PC-3 (cell line): ENCODE results near the gene GPRC5D. TPM values are rescaled to one million over a fixed set of nuclear protein-coding genes. Genes with fewer than 3 reads are reported as not detected.

ENCODE experiments used
- ATAC-seq: fragments of 200-7000 bp; cut with Tn5 transposase; 2 replicates; pipeline ENCODE4 v1.9.1; 2020; ENCODE audit warnings: mild to moderate bottlenecking, moderate library complexity
- BruUV-seq: library from RNA; stranded (reverse); fragments of 400-500 nt; replicated peaks from 2 replicates; lab custom pipeline; 2021; lab: Mats Ljungman, UMichigan
- CTCF ChIA-PET: fragments of 300-600 bp; sonication (Branson Sonifier 250); formaldehyde crosslinking; loops from one replicate; lab custom pipeline; 2022; ENCODE audit warnings: antibody characterized with exemption; lab: Charles Lee
- POLR2A ChIA-PET: fragments of 300-600 bp; sonication (Branson Sonifier 250); formaldehyde crosslinking; loops from one replicate; lab custom pipeline; 2022; ENCODE audit warnings: antibody characterized with exemption; ENCODE audit not compliant: unreplicated experiment; lab: Charles Lee
- DNase-seq: peaks from one replicate; pipeline ENCODE4 v3.0.0-alpha.2; 2015
- H2AFZ ChIP-seq: fragments of 300-600 bp; sonication (generic); 2 replicates; pipeline ENCODE4 v1.6.0; 2016; ENCODE audit warnings: antibody characterized with exemption, low read length
- H3F3A ChIP-seq: fragments of 300-600 bp; sonication (generic); one replicate; pipeline ENCODE4 v1.6.0; 2017; ENCODE audit warnings: antibody characterized with exemption, low read length, control low read depth, mild to moderate bottlenecking; ENCODE audit not compliant: unreplicated experiment
- H3K27ac ChIP-seq: fragments of 300-600 bp; sonication (generic); 2 replicates; pipeline ENCODE4 v1.5.1; 2016; ENCODE audit warnings: mild to moderate bottlenecking, low read length
- H3K27me3 ChIP-seq: fragments of 300-600 bp; sonication (generic); 2 replicates; pipeline ENCODE4 v1.6.1; 2016; ENCODE audit warnings: low read length, mixed read lengths
- H3K36me3 ChIP-seq: fragments of 300-600 bp; sonication (generic); 2 replicates; pipeline ENCODE4 v1.6.1; 2016; ENCODE audit warnings: low read depth, mixed run types, low read length, mixed read lengths
- H3K4me1 ChIP-seq: fragments of 300-600 bp; sonication (generic); 2 replicates; pipeline ENCODE4 v1.5.1; 2016; ENCODE audit warnings: low read length; ENCODE audit not compliant: insufficient read depth
- H3K4me2 ChIP-seq: fragments of 300-600 bp; sonication (generic); 2 replicates; pipeline ENCODE4 v1.6.0; 2016; ENCODE audit warnings: low read length
- H3K4me3 ChIP-seq: fragments of 300-600 bp; sonication (generic); 2 replicates; pipeline ENCODE4 v1.5.1; 2016; ENCODE audit warnings: mild to moderate bottlenecking, low read length, mixed read lengths
- H3K79me2 ChIP-seq: fragments of 300-600 bp; sonication (generic); 2 replicates; pipeline ENCODE4 v1.6.1; 2017; ENCODE audit warnings: low read length, mixed read lengths
- H3K9ac ChIP-seq: fragments of 300-600 bp; sonication (generic); 2 replicates; pipeline ENCODE4 v1.6.0; 2016; ENCODE audit warnings: mild to moderate bottlenecking, low read length
- H3K9me2 ChIP-seq: fragments of 300-600 bp; sonication (generic); replicated peaks from 2 replicates; pipeline ENCODE4 v1.6.1; 2016; ENCODE audit warnings: mixed run types, low read length, mixed read lengths
- H3K9me3 ChIP-seq: fragments of 300-600 bp; sonication (generic); 2 replicates; pipeline ENCODE4 v1.6.1; 2016; ENCODE audit warnings: low read length, mixed read lengths
- H4K20me1 ChIP-seq: fragments of 300-600 bp; sonication (generic); 2 replicates; pipeline ENCODE4 v1.6.1; 2016; ENCODE audit warnings: low read length, mixed read lengths
- EZH2 ChIP-seq: fragments of 300-600 bp; sonication (generic); IDR thresholded peaks from one replicate; pipeline ENCODE4 v1.6.1; 2017; ENCODE audit warnings: antibody characterized with exemption, mild to moderate bottlenecking, low read length; ENCODE audit not compliant: unreplicated experiment
- EZH2phosphoT487 ChIP-seq: fragments of 300-600 bp; sonication (generic); IDR thresholded peaks from 2 replicates; pipeline ENCODE4 v1.6.1; 2018; ENCODE audit warnings: mild to moderate bottlenecking, antibody characterized with exemption, low read length, borderline replicate concordance
- intact Hi-C: fragments of 100-400 bp; cut with micrococcal nuclease; formaldehyde crosslinking; loops from 2 replicates; pipeline ENCODE4 v1.9.0; 2023
- total RNA-seq: library from RNA; depleted of rRNA; stranded (reverse); fragments of >200 nt; gene quantifications from 2 replicates; pipeline ENCODE4 v1.2.3, GENCODE V29; 2014
- TF ChIP-seq, protein P1 (sequence below): fragments of 300-600 bp; sonication (generic); conservative IDR thresholded peaks from 2 replicates; pipeline ENCODE4 v1.5.1; 2017; ENCODE audit warnings: antibody characterized with exemption, low read depth, mild to moderate bottlenecking, low read length

Gene GPRC5D
- total RNA-seq, 1 experiment from 2014 or later, result not detected

- POLR2A ChIA-PET, result interaction anchor here (0.6 to 0.7 kb wide), 2 partner anchors 182 to 258 kb away, joined by 3 read pairs; no protein-coding TSS in a partner anchor
- CTCF ChIA-PET, result interaction anchor here (0.7 to 1.0 kb wide), 3 partner anchors 48 to 226 kb away, joined by 3 to 14 read pairs (median 4); no protein-coding TSS in a partner anchor
- no peaks in the 10 kb centered on the region for H3K27me3 ChIP-seq
- no peak overlapping the region for H3K9ac ChIP-seq
- H3K4me2 ChIP-seq, result no peak overlapping the region
- H3K79me2 ChIP-seq, result no peaks in the 10 kb centered on the region
- peaks cover 18% of the 10 kb centered on the region for H3K36me3 ChIP-seq
- BruUV-seq, result no TSS peak
- H2AFZ ChIP-seq, result no peak overlapping the region
- peak; percentile 87 for ATAC-seq
- no peaks in the 10 kb centered on the region for H3K9me2 ChIP-seq
- peak; percentile 47 for DNase-seq
- no peak overlapping the region for H3K27ac ChIP-seq
- H4K20me1 ChIP-seq, result no peaks in the 10 kb centered on the region
- no peaks in the 10 kb centered on the region for H3K4me1 ChIP-seq
- intact Hi-C loops, result loop anchor here (10.0 kb wide), 1 partner anchor 229 kb away; no protein-coding TSS in a partner anchor
- no peak for TF ChIP-seq EZH2phosphoT487
- no peak for TF ChIP-seq EZH2
- TF ChIP-seq, protein P1, sequence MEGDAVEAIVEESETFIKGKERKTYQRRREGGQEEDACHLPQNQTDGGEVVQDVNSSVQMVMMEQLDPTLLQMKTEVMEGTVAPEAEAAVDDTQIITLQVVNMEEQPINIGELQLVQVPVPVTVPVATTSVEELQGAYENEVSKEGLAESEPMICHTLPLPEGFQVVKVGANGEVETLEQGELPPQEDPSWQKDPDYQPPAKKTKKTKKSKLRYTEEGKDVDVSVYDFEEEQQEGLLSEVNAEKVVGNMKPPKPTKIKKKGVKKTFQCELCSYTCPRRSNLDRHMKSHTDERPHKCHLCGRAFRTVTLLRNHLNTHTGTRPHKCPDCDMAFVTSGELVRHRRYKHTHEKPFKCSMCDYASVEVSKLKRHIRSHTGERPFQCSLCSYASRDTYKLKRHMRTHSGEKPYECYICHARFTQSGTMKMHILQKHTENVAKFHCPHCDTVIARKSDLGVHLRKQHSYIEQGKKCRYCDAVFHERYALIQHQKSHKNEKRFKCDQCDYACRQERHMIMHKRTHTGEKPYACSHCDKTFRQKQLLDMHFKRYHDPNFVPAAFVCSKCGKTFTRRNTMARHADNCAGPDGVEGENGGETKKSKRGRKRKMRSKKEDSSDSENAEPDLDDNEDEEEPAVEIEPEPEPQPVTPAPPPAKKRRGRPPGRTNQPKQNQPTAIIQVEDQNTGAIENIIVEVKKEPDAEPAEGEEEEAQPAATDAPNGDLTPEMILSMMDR, result peak; percentile 62
- H3K9me3 ChIP-seq, result no peaks in the 10 kb centered on the region
- H3K4me3 ChIP-seq, result no peak overlapping the region
- no peaks in the 10 kb centered on the region for H3F3A ChIP-seq
Observed at GRCh38 chr12:12985817-12986408, 33.9 kb upstream of the GPRC5D start.

- DNase-seq (no peak), ATAC-seq (no peak)
- TF ChIP-seq, protein P1, result no peak
- no peak for TF ChIP-seq EZH2phosphoT487
- TF ChIP-seq EZH2, result no peak
- H3K4me2 ChIP-seq, result no peak overlapping the region
- no peaks in the 10 kb centered on the region for H3F3A ChIP-seq
- no peaks in the 10 kb centered on the region for H3K9me2 ChIP-seq
- H2AFZ ChIP-seq, result no peak overlapping the region
- ChIA-PET CTCF (no interaction called here), POLR2A (interaction anchor here (0.9 kb wide), 1 partner anchor 111 kb away, joined by 3 read pairs; no protein-coding TSS in a partner anchor)
- no peaks in the 10 kb centered on the region for H3K27me3 ChIP-seq
- peaks cover 15% of the 10 kb centered on the region for H3K4me1 ChIP-seq
- peaks cover 22% of the 10 kb centered on the region for H3K36me3 ChIP-seq
- no peak overlapping the region for H3K27ac ChIP-seq
- H3K9me3 ChIP-seq, result no peaks in the 10 kb centered on the region
- BruUV-seq, result no TSS peak
- intact Hi-C loops, result loop anchor here (10.0 kb wide), 1 partner anchor 231 kb away; no protein-coding TSS in a partner anchor
- H3K79me2 ChIP-seq, result no peaks in the 10 kb centered on the region
- no peak overlapping the region for H3K4me3 ChIP-seq
- H3K9ac ChIP-seq, result no peak overlapping the region
- no peaks in the 10 kb centered on the region for H4K20me1 ChIP-seq
Observed at GRCh38 chr12:12984149-12984548, 32.2 kb upstream of the GPRC5D start.

- POLR2A ChIA-PET, result no interaction called here
- TF ChIP-seq EZH2, result no peak
- TF ChIP-seq, protein P1, result peak; percentile 77
- ATAC-seq, result peak; percentile 38; the same call in 1 of the 2 replicates
- no peaks in the 10 kb centered on the region for H3K9me3 ChIP-seq
- H3K27me3 ChIP-seq, result no peaks in the 10 kb centered on the region
- H3K4me2 ChIP-seq, result no peak overlapping the region
- intact Hi-C loops, result loop anchor here (1.0 to 10.0 kb wide), 4 partner anchors 67 to 231 kb away; no protein-coding TSS in a partner anchor
- H3K9ac ChIP-seq, result no peak overlapping the region
- BruUV-seq, result no TSS peak
- no peaks in the 10 kb centered on the region for H3K79me2 ChIP-seq
- H3F3A ChIP-seq, result no peaks in the 10 kb centered on the region
- H3K36me3 ChIP-seq, result peaks cover 22% of the 10 kb centered on the region
- H3K4me1 ChIP-seq, result peaks cover 15% of the 10 kb centered on the region
- no peak overlapping the region for H3K4me3 ChIP-seq
- H2AFZ ChIP-seq, result no peak overlapping the region
- H3K27ac ChIP-seq, result no peak overlapping the region
- no peaks in the 10 kb centered on the region for H4K20me1 ChIP-seq
- no peaks in the 10 kb centered on the region for H3K9me2 ChIP-seq
- CTCF ChIA-PET, result no interaction called here
- peak; percentile 63 for DNase-seq
Observed at GRCh38 chr12:12983420-12984035, 31.6 kb upstream of the GPRC5D start.
